ENCODE measurements around the gene MCAT. TPM values are rescaled to one million over a fixed set of nuclear protein-coding genes. Genes with fewer than 3 reads are reported as not detected.

Gene MCAT
- total RNA-seq, 2 experiments from 2014 or later, result 14.3 to 15.3 TPM

GRCh38 chr22:43128928-43129424 is 14.2 kb downstream of the MCAT start:
- no peaks in the 10 kb centered on the region for H3K9me3 Mint-ChIP-seq
- intact Hi-C loops (cut with micrococcal nuclease), result no loop called here
- peaks cover 2% of the 10 kb centered on the region for H3K36me3 Mint-ChIP-seq
- no peak for DNase-seq
- H3K4me3 Mint-ChIP-seq, result no peak overlapping the region
- ChIA-PET CTCF (no interaction called here), POLR2A (no interaction called here)
- H3K4me1 Mint-ChIP-seq (ENCODE audit: low read depth), result no peaks in the 10 kb centered on the region
- H3K27me3 Mint-ChIP-seq, result no peaks in the 10 kb centered on the region
- no peak overlapping the region for H3K27ac Mint-ChIP-seq

GRCh38 chr22:43128116-43128515 is 15.1 kb downstream of the MCAT start:
- H3K27ac Mint-ChIP-seq, result no peak overlapping the region
- no peak for DNase-seq
- H3K4me1 Mint-ChIP-seq (ENCODE audit: low read depth), result no peaks in the 10 kb centered on the region
- H3K27me3 Mint-ChIP-seq, result no peaks in the 10 kb centered on the region
- no peaks in the 10 kb centered on the region for H3K36me3 Mint-ChIP-seq
- H3K4me3 Mint-ChIP-seq, result no peak overlapping the region
- ChIA-PET POLR2A (no interaction called here), CTCF (interaction anchor here (1.2 kb wide), 1 partner anchor 8 kb away, joined by 3 read pairs; no protein-coding TSS in a partner anchor)
- no peaks in the 10 kb centered on the region for H3K9me3 Mint-ChIP-seq
- intact Hi-C loops (cut with micrococcal nuclease), result no loop called here

- intact Hi-C loops (cut with micrococcal nuclease), result no loop called here
- H3K4me3 Mint-ChIP-seq, result no peak overlapping the region
- ChIA-PET CTCF (interaction anchor here (1.2 kb wide), 1 partner anchor 9 kb away, joined by 3 read pairs; no protein-coding TSS in a partner anchor), POLR2A (no interaction called here)
- H3K36me3 Mint-ChIP-seq, result no peaks in the 10 kb centered on the region
- DNase-seq, result no peak
- H3K27me3 Mint-ChIP-seq, result no peaks in the 10 kb centered on the region
- no peak overlapping the region for H3K27ac Mint-ChIP-seq
- no peaks in the 10 kb centered on the region for H3K4me1 Mint-ChIP-seq (ENCODE audit: low read depth)
- H3K9me3 Mint-ChIP-seq, result no peaks in the 10 kb centered on the region
Measured at GRCh38 chr22:43127166-43127908, 15.9 kb downstream of the MCAT start.

DNA sequence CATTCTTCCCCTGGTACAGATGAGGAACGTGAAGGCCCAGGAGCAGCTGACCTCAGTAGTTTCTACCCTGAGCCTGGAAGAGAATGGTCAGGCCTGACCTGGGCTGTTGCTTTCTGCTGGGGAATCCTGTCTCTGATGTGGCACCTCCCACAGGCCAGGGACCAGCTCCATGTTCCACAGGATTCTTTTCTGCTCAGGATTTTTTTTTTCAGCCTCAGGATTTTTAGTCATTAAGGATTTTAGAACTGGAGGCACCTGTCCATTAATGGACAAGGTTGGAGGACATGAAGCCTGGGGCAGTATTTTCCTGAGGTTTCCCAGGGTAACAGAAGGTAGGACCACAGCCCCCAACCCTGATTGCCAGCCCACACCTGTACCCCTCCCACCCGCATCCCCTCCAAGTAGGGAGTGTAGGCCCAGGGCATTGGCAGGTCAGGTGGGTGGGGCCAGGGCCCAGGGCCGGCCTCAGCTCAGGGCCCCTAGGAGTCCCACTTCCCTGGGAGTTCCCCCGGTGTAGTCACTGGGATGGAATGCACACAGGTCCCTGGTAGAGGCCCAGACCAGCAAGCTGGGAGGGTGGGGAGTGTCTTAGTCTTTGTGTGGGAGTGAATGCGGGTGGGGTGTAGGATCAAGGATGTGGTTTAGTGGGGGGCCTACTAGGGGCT is 16.6 kb downstream of the MCAT start:
- intact Hi-C loops (cut with micrococcal nuclease), result no loop called here
- no peak for DNase-seq
- ChIA-PET CTCF (no interaction called here), POLR2A (no interaction called here)
- Mint-ChIP-seq H3K4me3 (no peak overlapping the region), H3K9me3 (no peaks in the 10 kb centered on the region), H3K36me3 (no peaks in the 10 kb centered on the region), H3K27me3 (no peaks in the 10 kb centered on the region), H3K27ac (no peak overlapping the region), H3K4me1 (ENCODE audit: low read depth) (no peaks in the 10 kb centered on the region)

DNA sequence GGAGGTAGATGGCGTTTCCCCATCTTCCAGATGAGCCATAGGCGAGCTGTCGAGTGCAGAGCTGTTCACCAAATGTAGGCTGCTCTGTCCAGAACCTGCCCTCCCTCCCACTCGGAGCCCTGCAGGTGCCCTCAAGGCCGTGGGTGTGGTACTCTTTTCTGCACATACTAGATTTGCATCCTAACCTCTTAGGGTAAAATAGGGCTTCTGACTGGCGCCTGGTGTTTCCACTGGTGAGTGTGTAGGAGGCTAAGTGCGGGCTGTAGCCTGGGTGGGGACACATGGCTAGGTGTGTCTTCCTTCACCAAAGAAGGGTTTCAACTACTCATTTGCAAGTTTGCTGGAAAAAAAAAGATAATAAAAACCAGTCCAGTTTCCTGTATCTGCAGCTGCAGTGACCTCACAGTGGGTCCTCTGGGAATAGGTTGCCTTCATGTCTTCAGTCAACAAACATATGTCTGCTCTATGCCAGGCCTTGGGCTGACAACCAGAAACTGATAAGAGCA is 24.2 kb downstream of the MCAT start:
- Mint-ChIP-seq H3K4me3 (no peak overlapping the region), H3K9me3 (no peaks in the 10 kb centered on the region), H3K27me3 (no peaks in the 10 kb centered on the region), H3K4me1 (ENCODE audit: low read depth) (peaks cover 7% of the 10 kb centered on the region), H3K36me3 (no peaks in the 10 kb centered on the region), H3K27ac (no peak overlapping the region)
- CTCF ChIA-PET, result no interaction called here
- no peak for DNase-seq
- POLR2A ChIA-PET, result no interaction called here
- intact Hi-C loops (cut with micrococcal nuclease), result no loop called here

- H3K36me3 Mint-ChIP-seq, result no peaks in the 10 kb centered on the region
- POLR2A ChIA-PET, result no interaction called here
- intact Hi-C loops (cut with micrococcal nuclease), result no loop called here
- CTCF ChIA-PET, result no interaction called here
- DNase-seq, result no peak
- H3K4me3 Mint-ChIP-seq, result no peak overlapping the region
- H3K9me3 Mint-ChIP-seq, result no peaks in the 10 kb centered on the region
- peaks cover 7% of the 10 kb centered on the region for H3K4me1 Mint-ChIP-seq (ENCODE audit: low read depth)
- no peak overlapping the region for H3K27ac Mint-ChIP-seq
- no peaks in the 10 kb centered on the region for H3K27me3 Mint-ChIP-seq
Measured at GRCh38 chr22:43118024-43118849, 25.0 kb downstream of the MCAT start.

- Mint-ChIP-seq H3K9me3 (no peaks in the 10 kb centered on the region), H3K27ac (no peak overlapping the region)
Measured at GRCh38 chr22:43116932-43117331, 26.3 kb downstream of the MCAT start.

DNA sequence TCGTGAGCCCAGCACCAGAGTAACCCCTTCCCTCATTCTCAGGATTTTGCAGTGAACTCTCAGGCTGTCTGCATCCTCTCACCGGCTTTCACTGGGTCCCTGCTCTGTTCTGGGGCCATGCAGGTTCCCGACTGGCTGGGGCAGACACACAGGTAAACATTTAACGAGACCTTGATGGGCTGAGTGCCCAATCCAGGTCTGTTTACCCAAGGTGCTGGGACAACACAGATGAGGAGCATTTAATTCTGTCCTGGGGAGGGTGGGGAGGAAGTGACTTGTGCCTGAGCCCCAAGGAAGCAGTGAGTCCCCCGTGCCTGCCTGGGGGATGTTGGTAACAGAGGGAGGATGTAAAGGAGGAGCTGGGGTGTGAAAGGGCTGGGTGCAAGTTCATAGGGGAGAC is 28.2 kb downstream of the MCAT start:
- no peaks in the 10 kb centered on the region for H3K9me3 Mint-ChIP-seq
- H3K36me3 Mint-ChIP-seq, result no peaks in the 10 kb centered on the region
- no peak for DNase-seq
- intact Hi-C loops (cut with micrococcal nuclease), result no loop called here
- no peak overlapping the region for H3K4me3 Mint-ChIP-seq
- no peak overlapping the region for H3K27ac Mint-ChIP-seq
- peaks cover 14% of the 10 kb centered on the region for H3K4me1 Mint-ChIP-seq (ENCODE audit: low read depth)
- ChIA-PET CTCF (interaction anchor here (1.1 kb wide), 1 partner anchor 27 kb away, joined by 3 read pairs; no protein-coding TSS in a partner anchor), POLR2A (no interaction called here)
- peaks cover 4% of the 10 kb centered on the region for H3K27me3 Mint-ChIP-seq

More at GRCh38 chr22:43116932-43117331, 26.3 kb downstream of the MCAT start:
- POLR2A ChIA-PET, result interaction anchor here (0.6 kb wide), 2 partner anchors 14 to 507 kb away, joined by 3 read pairs; no protein-coding TSS in a partner anchor
- Mint-ChIP-seq H3K36me3 (no peaks in the 10 kb centered on the region), H3K4me3 (no peak overlapping the region), H3K27me3 (no peaks in the 10 kb centered on the region), H3K4me1 (ENCODE audit: low read depth) (peaks cover 7% of the 10 kb centered on the region)
- CTCF ChIA-PET, result interaction anchor here (0.6 kb wide), 1 partner anchor 324 kb away, joined by 3 read pairs; no protein-coding TSS in a partner anchor
- intact Hi-C loops (cut with micrococcal nuclease), result no loop called here
- no peak for DNase-seq

DNA sequence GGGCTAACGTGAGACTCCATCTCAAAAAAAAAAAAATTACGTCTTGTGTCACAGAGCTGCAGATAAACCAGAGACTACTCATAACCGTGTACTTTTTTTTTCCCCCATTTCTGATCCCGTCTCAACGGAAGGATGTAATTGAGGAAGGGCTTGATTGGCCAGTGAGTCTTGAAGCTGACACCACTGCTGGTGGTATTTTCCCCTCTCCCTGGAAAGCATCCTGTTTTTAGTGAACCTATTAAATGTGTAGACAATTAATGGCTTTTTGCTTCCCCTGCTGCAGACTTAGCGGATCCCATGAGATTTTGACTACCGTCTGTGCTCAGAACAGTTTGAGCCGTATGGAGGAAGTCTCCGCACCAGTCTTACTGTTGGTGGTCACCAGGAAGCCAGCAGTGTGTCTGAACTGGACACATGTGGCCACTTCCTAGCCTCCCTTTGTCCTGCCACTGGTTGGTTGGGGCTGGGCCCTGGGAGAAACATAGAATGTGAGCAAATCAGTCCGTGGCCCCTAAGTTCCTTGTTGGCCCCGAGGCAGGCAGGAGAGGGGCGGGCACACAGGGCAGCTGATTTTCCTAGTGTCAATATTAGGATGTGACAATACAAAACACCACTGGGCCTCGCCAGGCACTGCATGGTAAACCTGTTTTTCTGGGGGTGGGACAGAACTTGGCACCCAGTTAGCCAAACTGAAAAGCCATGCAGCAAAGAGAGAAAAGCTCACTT is 29.5 kb downstream of the MCAT start:
- Mint-ChIP-seq H3K27ac (no peak overlapping the region), H3K4me3 (no peak overlapping the region), H3K36me3 (no peaks in the 10 kb centered on the region), H3K27me3 (peaks cover 4% of the 10 kb centered on the region), H3K9me3 (no peaks in the 10 kb centered on the region), H3K4me1 (ENCODE audit: low read depth) (peaks cover 8% of the 10 kb centered on the region)
- POLR2A ChIA-PET, result no interaction called here
- intact Hi-C loops (cut with micrococcal nuclease), result no loop called here
- no peak for DNase-seq
- CTCF ChIA-PET, result interaction anchor here (1.1 kb wide), 1 partner anchor 26 kb away, joined by 3 read pairs; no protein-coding TSS in a partner anchor

- POLR2A ChIA-PET, result no interaction called here
Measured at GRCh38 chr22:43110927-43111623, 32.1 kb downstream of the MCAT start.

GRCh38 chr22:43110444-43110926 is 32.7 kb downstream of the MCAT start, which contains the start of gene BIK:
Gene BIK, plus strand, starts transcription at chr22:43110750. Its CDS starts 13,273 bp downstream, at chr22:43124023.
- ChIA-PET POLR2A (no interaction called here), CTCF (interaction anchor here (0.5 to 1.4 kb wide), 3 partner anchors 20 to 45 kb away, joined by 3 to 4 read pairs (median 3); no protein-coding TSS in a partner anchor)
- Mint-ChIP-seq H3K36me3 (no peaks in the 10 kb centered on the region), H3K27me3 (peaks cover 4% of the 10 kb centered on the region), H3K4me1 (ENCODE audit: low read depth) (peaks cover 7% of the 10 kb centered on the region), H3K4me3 (peak within 1 kb of the TSS; percentile 69), H3K9me3 (no peaks in the 10 kb centered on the region), H3K27ac (no peak within 1 kb of the TSS)
- intact Hi-C loops (cut with micrococcal nuclease), result no loop called here
- DNase-seq, result peak; percentile 55

More at GRCh38 chr22:43110927-43111623, 32.1 kb downstream of the MCAT start:
- CTCF ChIA-PET, result no interaction called here
- Mint-ChIP-seq H3K27ac (no peak overlapping the region), H3K9me3 (no peaks in the 10 kb centered on the region), H3K27me3 (peaks cover 4% of the 10 kb centered on the region), H3K36me3 (no peaks in the 10 kb centered on the region), H3K4me3 (peak overlapping the region; percentile 59), H3K4me1 (ENCODE audit: low read depth) (peaks cover 7% of the 10 kb centered on the region)
- peak; percentile 57 for DNase-seq
- intact Hi-C loops (cut with micrococcal nuclease), result no loop called here
